ENCODE data around the gene CLIP1. TPM values are rescaled to one million over a fixed set of nuclear protein-coding genes. Genes with fewer than 3 reads are reported as not detected.

The CLIP1 gene
- total and polyA plus RNA-seq, 2 of the 8 experiments (the other 6 are each of a cell fraction or from before 2014, with no cell fraction given): 19.0 to 27.6 TPM

DNA sequence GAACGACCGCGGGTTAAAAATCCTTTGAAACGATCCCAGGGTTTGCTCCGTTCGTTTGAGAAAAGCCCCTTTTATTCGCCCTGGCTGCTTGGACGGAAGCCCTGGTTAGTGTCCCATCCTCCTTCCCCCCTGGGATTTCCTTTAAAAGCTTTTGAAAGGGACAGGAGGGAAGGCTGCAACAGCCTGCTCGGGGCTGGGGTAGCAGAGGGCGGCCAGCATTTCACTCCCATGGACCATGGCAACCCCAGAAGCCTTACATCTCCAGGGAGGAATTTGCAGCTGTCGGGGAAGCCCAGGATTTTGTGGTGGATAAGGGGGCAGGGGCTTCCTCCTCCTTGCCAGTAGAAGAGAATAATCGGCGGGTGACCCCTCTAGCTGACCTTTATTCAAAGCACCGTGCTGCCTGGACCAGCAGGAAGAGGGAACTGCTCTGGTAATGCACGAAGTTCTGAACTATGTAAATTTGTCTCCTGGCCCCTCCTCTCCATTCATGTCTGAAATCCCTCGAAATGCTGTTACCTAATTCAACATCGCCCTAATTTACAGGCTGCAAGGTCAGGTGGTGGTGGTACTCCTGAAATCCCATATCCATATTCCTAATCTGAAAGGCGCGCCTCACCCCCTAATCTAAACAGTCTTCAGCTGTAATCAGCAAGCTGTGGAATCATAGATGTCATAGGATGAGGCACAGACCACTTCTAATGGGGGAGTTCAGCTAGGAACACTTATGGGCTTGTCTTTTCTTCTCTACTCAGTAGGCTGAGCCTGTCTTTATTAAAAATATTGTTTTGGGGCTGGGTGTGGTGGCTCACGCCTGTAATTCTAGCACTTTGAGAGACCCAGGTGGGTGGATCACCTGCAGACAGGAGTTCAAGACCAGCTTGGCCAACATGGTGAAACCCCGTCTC, 1.0 kb upstream of the CLIP1 start (continued):
- TF ChIP-seq, protein P1, sequence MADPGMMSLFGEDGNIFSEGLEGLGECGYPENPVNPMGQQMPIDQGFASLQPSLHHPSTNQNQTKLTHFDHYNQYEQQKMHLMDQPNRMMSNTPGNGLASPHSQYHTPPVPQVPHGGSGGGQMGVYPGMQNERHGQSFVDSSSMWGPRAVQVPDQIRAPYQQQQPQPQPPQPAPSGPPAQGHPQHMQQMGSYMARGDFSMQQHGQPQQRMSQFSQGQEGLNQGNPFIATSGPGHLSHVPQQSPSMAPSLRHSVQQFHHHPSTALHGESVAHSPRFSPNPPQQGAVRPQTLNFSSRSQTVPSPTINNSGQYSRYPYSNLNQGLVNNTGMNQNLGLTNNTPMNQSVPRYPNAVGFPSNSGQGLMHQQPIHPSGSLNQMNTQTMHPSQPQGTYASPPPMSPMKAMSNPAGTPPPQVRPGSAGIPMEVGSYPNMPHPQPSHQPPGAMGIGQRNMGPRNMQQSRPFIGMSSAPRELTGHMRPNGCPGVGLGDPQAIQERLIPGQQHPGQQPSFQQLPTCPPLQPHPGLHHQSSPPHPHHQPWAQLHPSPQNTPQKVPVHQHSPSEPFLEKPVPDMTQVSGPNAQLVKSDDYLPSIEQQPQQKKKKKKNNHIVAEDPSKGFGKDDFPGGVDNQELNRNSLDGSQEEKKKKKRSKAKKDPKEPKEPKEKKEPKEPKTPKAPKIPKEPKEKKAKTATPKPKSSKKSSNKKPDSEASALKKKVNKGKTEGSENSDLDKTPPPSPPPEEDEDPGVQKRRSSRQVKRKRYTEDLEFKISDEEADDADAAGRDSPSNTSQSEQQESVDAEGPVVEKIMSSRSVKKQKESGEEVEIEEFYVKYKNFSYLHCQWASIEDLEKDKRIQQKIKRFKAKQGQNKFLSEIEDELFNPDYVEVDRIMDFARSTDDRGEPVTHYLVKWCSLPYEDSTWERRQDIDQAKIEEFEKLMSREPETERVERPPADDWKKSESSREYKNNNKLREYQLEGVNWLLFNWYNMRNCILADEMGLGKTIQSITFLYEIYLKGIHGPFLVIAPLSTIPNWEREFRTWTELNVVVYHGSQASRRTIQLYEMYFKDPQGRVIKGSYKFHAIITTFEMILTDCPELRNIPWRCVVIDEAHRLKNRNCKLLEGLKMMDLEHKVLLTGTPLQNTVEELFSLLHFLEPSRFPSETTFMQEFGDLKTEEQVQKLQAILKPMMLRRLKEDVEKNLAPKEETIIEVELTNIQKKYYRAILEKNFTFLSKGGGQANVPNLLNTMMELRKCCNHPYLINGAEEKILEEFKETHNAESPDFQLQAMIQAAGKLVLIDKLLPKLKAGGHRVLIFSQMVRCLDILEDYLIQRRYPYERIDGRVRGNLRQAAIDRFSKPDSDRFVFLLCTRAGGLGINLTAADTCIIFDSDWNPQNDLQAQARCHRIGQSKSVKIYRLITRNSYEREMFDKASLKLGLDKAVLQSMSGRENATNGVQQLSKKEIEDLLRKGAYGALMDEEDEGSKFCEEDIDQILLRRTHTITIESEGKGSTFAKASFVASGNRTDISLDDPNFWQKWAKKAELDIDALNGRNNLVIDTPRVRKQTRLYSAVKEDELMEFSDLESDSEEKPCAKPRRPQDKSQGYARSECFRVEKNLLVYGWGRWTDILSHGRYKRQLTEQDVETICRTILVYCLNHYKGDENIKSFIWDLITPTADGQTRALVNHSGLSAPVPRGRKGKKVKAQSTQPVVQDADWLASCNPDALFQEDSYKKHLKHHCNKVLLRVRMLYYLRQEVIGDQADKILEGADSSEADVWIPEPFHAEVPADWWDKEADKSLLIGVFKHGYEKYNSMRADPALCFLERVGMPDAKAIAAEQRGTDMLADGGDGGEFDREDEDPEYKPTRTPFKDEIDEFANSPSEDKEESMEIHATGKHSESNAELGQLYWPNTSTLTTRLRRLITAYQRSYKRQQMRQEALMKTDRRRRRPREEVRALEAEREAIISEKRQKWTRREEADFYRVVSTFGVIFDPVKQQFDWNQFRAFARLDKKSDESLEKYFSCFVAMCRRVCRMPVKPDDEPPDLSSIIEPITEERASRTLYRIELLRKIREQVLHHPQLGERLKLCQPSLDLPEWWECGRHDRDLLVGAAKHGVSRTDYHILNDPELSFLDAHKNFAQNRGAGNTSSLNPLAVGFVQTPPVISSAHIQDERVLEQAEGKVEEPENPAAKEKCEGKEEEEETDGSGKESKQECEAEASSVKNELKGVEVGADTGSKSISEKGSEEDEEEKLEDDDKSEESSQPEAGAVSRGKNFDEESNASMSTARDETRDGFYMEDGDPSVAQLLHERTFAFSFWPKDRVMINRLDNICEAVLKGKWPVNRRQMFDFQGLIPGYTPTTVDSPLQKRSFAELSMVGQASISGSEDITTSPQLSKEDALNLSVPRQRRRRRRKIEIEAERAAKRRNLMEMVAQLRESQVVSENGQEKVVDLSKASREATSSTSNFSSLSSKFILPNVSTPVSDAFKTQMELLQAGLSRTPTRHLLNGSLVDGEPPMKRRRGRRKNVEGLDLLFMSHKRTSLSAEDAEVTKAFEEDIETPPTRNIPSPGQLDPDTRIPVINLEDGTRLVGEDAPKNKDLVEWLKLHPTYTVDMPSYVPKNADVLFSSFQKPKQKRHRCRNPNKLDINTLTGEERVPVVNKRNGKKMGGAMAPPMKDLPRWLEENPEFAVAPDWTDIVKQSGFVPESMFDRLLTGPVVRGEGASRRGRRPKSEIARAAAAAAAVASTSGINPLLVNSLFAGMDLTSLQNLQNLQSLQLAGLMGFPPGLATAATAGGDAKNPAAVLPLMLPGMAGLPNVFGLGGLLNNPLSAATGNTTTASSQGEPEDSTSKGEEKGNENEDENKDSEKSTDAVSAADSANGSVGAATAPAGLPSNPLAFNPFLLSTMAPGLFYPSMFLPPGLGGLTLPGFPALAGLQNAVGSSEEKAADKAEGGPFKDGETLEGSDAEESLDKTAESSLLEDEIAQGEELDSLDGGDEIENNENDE (IDR thresholded peaks at IDR 0.05; ENCODE audit: insufficient replicate concordance, low read length): no peak
- no peak for TF ChIP-seq CREB1 (IDR thresholded peaks at IDR 0.05)
- TF ChIP-seq PHF8 (conservative IDR thresholded peaks at IDR 0.05; ENCODE audit: low read depth, low read length): no peak
- TF ChIP-seq, protein P2, sequence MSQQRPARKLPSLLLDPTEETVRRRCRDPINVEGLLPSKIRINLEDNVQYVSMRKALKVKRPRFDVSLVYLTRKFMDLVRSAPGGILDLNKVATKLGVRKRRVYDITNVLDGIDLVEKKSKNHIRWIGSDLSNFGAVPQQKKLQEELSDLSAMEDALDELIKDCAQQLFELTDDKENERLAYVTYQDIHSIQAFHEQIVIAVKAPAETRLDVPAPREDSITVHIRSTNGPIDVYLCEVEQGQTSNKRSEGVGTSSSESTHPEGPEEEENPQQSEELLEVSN (IDR thresholded peaks at IDR 0.05): no peak; the same call in 1 of the 2 replicates
- TF ChIP-seq SUZ12 (IDR thresholded peaks at IDR 0.05; ENCODE audit: low read length): no peak
- TF ChIP-seq SP2 (IDR thresholded peaks at IDR 0.05; ENCODE audit: low read length): no peak
- no peak for TF ChIP-seq EGR1 (IDR thresholded peaks at IDR 0.05; ENCODE audit: borderline replicate concordance, low read depth, low read length)
- peak; percentile 24; the same call in 1 of the 2 replicates for TF ChIP-seq GABPA (IDR thresholded peaks at IDR 0.05; ENCODE audit: borderline replicate concordance, insufficient read depth, low read length)
- no peak for TF ChIP-seq CBX8 (IDR thresholded peaks at IDR 0.05; ENCODE audit: borderline replicate concordance, low read depth, low read length)

Measured in H1 (cell line).